ENCODE results near the gene PTPRK.

Gene PTPRK

DNA sequence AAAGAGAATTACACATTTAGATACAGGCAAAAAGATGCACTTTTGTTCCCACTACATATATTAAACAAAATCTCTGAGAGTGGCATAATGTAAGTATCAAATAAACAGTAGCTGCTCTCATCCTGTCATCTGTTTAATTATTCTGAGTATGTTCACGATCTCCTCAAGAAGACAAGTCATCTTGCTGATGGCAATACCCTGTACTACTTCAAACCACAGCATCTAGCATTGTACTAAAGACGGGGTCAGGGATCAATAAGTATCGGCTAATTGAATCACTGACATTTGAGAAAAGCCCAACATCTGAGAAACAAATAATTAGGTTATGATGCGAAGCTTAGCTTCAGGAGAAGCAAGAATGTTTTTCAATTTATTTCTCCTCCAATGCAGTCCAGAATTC lies 175.1 kb downstream of the PTPRK start:
- DNase-seq (ENCODE audit: low spot score): no peak

DNA sequence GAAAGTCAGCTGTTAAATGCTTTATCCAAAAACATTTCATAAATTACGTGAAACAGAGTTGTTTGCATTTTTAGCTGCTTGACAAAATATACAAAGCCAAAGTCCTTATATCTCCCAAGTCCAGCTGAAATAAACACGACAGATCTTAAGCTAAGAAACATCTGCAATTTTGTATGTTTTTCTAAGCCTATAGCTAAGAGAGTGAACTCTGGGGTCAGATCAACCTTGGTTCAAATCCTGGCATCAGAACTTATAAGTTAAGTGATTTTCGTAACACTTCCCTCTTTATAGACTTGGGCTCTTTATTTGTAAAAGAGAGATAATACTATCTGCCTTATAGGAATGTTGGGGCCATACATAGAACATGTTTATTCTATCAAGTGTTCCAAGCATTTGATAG lies 176.7 kb downstream of the PTPRK start:
- DNase-seq (ENCODE audit: low spot score): no peak

DNA sequence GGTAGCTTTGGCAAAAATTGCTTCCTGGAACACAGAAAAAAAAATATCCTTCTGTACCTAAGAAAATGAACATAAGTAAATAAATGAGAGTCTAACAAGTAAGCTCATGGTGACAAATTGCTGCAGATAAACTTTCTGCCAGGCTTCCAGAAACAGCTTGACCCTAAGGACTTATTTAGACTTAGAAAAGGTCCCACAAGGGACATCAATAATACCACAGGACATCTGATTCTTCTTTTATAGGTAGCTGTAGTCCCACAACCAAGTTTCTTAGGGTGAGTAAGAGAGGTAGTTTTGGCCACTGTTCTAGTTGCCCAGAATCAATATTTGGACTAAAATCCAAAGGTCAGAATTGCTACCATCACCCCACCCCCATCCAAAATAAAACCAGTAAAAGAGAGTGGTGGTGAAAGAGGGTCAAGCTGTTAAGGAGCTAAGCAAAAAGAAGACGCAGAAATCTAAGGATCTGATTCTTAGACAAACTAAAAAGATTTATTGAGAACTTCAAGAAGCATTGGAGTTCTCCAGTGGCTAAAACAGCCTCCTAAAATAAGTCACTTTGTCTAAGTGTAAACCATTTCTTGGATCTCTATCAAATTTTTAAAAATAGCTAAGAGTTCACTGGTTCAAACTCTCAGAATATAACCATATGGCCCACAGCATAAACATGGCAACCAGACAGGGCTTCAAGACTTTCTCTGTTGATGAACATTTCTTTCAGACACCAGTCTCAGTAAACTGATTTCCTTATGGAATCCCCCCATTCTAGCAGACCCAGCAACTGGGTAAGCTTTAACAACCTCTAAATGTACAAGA lies 180.6 kb downstream of the PTPRK start:
- DNase-seq (ENCODE audit: low spot score): no peak

DNA sequence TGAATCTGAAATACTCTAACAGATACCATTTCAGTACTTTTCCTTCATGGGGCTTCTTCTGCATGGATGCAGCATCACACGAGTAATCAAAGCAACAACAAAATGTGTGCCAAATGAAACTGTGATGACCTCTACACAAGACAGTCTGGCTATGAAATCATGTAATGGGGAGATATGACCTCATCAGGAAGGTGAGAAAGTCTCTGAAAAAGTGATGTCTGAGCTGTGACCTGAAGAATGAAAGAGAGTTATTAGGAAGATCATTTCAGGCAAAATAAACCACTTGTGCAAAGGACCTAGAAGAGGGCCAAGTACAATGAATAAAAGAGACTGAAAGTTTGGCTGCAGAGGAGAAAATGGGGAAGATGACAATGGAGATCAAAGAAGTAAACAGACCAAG lies 182.8 kb downstream of the PTPRK start:
- no peak for DNase-seq (ENCODE audit: low spot score)

DNA sequence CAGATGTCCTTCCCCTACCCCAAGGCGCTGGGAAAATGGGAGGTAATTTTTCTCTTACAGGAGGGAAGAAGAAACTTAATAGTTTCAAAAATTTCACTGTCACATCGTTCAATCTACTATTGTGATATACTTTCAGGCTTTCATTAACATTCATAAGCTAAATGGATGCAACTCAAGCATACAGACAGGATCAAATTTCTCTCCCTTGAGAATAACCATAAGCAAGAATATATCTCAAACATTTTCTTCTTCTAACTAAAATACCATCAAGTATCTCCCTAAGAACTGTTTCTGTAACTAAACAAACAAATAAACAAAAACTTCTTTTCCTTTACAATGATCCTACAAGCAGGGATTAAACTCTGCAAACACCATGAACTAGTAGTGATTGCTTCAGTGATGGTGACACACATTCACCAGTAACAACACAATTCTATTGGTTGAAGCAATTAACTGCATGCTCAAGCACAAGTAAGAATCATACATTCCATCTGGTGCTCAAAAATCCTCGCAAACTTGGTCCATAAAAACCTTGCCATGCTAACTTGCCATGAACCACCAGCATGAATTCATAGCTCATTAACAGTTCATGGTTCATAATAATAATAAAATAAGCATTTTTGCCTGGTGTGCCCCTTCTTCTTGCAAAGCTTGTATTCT lies 183.8 kb downstream of the PTPRK start:
- DNase-seq (ENCODE audit: low spot score): no peak

DNA sequence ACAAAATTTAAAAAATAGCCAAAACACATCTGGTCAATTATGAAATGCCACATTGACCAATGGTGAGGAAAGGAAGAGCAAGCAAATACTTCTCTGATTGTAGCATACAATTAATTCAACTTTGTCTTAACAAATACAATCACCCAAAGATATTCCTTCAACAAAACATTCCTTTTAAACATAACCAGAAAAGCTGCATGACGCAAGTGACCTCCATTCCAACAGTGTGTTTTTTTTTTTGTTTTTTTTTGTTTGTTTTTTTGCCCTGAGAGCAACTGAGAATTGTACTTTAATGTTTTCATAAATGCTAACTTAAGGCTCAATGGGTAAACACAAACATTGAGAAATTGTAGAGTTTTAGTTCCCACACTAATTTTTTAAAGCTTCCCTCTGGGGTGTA lies 184.4 kb downstream of the PTPRK start:
- no peak for DNase-seq (ENCODE audit: low spot score)

DNA sequence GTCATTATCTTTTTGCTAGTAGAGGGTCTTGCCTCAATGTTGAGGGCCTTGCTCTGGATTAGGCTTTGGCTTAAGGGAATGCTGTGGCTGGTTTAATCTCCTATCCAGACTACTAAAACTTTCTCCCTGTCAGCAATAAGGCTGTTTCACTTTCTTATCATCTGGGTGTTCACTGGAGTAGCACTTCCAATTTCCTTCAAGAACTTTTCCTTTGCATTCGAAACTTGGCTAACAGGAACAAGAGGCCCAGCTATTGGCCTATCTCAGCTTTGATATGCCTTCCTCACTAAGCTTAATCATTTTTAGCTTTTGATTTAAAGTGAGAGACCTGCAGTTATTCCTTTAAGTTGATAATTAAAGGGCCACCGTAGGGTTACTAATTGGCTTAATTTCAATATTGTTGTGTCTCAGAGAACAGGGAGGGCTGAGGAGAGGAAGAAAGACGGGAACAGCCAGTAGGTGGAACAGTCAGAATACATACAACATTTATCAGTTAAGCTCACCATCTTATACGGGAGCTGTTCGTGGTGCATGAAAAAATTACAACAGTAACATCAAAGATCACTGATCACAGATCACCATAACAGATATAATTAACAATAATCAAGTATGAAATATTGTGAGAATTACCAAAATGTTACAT lies 186.7 kb downstream of the PTPRK start:
- no peak for DNase-seq (ENCODE audit: low spot score)

DNA sequence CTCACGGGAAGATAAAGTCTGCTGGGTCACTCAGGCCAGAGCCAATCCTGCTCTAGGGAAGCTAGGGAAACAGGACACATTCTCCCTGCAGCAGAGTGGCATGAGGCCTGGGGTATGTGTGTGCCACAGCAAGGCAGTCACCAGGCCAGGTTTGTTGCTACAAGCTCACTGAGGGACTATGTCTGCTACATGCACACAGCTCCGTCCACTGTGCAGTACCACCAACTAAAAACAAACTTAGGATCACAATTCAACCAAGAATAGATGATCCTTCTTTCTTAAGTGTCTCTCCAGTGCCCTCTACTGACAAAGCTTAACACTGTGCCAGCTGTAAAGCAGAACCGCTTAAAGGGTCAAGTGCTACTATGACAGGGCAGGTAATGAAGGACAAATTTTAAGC lies 192.5 kb downstream of the PTPRK start:
- no peak for DNase-seq (ENCODE audit: low spot score)

DNA sequence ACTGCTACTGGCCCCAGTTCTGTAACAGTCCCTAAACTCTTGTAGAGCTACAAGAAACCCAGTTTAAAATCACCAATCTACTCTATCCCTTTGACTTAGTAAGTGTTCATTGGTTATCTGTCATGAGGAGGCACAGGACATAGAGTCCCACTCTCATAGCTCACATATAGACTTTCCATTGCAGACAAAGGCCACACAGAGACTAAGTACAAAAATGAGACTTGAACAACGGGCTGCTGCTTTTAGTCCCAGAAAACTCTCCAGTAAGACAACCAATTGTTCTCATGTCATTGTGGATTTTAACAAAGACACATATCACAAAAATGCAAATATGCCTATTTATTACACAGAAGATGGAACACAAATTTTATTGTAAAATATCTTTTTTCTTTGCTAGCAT lies 197.4 kb downstream of the PTPRK start:
- peak; percentile 68 for DNase-seq (ENCODE audit: low spot score)

DNA sequence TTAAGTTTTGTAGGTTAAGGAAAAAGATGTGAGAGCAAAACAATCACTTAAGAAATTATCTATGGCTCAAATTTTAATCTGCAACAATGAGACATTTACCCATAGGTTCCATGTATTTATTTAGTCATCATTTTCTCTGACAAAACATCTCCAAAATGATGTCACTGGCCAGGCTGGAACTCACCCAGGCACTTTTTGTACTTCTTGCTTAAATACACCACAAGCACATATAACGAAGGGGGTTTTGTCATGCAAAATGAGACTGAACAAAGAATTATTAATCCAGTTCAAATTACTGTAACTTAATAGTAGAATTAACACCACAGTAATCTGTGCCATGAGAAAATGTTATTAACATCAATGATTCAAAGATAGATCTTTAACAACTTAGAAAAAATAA lies 200.5 kb downstream of the PTPRK start:
- DNase-seq (ENCODE audit: low spot score): no peak

DNA sequence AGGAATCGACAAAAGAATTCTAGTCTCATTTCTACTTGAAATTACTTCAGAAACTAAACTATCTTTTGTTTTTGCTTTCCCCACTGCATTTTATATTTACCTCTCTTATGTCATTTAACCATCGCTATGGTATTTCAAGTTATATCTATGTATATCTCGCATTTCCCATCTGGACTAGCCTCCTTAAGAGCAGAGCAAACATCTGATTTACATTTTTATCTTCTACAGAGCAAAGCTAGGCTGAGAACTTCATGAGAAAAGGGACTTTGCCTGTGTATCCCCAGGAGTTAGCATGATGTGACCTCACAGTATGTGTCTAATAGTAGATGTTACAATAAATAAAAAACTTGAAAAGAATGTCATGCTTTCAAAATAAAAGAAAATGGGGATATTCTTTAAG lies 201.2 kb downstream of the PTPRK start:
- DNase-seq (ENCODE audit: low spot score): no peak

DNA sequence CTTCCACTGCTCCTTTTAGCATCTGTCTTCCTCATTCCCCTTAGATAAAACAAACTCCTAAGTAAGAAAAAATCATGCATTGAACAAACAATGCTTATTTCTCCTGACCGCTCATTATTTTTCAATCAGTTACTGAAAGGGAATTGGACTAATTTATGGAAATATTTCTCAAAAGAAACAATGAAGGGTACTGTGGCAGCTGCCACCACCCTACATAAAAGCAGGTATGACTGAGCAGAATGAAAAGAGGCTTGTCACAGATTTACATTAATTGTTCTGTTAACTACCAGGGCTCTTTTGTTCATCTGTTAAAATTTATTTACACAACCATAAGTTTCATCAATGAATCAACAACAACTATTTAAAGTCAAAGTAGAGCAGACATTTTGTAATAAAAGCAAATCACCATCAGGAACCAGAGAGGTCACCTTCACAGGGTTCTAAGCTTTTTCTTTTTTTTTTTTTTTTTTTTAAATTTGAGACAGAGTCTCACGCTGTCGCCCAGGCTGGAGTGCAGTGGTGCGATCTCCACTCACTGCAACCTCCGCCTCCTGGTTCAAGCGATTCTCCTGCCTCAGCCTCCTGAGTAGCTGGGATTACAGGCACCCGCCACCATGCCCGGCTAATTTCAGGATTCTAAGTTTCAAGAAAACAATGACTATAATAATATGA lies 204.0 kb downstream of the PTPRK start:
- DNase-seq (ENCODE audit: low spot score): no peak

DNA sequence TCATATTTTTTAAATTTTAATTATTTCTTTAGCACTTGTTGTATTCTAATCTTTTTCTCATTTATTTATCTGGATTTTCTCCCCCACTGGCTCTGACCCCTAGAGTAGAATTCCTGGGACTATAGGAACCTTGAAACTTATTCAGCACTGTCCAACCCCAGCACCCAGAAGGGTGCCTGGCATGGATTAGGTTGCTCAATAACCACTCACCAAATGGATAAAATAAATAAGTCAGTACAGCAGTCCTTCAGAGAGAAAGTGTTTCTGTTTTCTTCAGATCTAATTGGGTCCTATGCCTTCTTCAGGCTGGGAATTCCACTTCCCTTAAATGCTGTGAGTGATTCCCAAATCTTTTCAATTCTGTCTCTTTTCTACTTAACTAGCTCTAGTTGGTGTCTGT lies 206.2 kb downstream of the PTPRK start:
- DNase-seq (ENCODE audit: low spot score): no peak

DNA sequence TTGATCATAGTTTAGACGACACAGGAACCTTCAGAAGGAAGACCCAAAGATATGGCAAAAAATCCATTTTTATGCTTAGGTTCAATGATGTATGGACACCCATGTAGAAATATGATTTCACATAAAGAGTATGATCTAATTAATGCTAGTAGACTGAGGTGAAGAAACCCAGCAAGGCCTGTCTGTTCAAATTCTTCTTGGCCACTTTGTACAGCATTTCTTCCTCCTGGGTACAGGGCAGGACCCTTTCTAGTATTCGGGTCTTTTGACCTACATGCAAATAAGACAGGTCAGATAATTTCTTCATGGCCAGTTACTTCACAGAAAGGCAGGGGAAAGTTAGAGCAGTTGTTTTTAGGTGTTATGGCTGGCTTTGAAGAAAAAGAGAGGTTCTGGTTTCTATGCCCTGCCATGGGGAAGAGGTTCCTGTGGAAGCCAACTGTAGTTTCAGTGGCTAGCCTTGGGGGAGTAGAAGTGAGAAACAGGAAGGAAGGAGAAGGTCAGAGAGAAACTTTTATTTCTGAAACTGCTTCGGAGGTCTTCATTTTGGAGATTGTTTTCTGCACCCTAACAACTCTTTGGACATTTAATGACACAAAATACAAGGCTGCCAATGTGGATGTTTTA lies 208.3 kb downstream of the PTPRK start:
- DNase-seq (ENCODE audit: low spot score): no peak

DNA sequence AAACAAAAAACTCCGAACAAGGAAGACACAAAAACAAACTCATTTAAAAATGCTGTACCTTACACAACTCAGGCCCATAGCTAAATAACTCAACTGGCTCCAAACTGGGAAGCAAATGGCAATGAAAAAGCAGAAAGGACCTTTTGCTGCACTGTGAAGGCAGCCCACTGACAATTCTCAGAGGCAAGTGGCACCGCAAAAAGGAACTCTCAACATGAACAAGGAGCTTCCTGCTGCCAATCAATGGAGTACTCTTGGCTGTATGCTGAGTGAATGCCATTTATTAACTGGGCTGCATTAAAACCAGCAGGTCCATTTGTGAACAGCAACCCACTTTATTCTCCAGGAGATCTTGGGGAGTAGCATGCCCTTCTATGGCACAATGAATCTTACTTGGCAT lies 209.9 kb downstream of the PTPRK start:
- no peak for DNase-seq (ENCODE audit: low spot score)

DNA sequence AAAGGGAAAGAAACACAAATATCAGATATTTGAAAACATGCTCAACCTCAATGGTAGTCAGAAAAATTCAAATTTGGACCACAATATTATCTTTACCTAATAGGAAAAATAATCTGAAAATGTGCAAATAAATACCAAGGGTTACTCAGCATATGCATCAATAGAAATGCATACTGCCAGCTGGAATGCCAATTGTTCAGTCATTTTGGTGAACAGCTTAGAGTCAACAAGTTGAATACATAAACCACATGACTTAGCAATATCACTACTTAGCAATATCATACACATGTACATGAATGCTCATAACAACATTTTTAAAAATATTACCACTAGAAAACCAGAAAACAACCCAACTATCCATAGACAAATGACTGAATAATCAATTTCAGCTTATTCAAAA lies 212.7 kb downstream of the PTPRK start:
- DNase-seq (ENCODE audit: low spot score): no peak

DNA sequence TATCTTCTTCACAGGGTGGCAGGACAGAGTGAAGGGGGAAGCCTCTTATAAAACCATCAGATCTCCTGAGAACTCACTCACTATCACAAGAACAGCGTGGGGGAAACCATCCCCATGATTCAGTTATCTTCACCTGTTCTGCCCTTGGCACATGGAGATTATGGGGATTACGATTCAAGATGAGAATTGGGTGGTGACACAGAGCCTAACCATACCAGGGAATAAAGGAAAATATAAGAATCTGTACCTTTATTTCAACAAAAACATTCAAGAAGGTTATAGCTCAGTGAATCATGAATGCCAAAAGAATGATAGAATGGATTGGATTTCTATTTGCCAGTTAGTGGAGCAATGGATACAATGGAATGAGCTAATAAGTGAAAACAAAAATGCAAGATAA lies 214.4 kb downstream of the PTPRK start:
- DNase-seq (ENCODE audit: low spot score): no peak

DNA sequence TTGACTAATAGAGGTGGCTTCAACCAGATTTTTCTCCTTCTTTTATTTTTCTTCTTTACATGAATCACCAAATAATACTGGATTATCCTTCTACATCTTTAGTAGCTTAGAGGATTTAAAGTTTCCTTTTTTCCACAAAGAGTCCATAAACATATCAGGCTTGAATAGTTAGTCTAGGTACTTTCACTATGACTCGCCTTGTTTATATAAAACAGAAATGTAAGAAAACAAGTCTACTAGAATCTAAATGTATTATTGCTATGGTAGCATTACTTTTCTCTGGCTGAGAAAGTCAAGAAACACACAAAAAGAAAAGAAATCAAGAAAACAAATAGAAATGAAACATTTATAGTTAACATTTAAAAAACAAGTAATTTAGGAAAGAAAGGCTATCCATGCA lies 215.2 kb downstream of the PTPRK start:
- DNase-seq (ENCODE audit: low spot score): no peak

DNA sequence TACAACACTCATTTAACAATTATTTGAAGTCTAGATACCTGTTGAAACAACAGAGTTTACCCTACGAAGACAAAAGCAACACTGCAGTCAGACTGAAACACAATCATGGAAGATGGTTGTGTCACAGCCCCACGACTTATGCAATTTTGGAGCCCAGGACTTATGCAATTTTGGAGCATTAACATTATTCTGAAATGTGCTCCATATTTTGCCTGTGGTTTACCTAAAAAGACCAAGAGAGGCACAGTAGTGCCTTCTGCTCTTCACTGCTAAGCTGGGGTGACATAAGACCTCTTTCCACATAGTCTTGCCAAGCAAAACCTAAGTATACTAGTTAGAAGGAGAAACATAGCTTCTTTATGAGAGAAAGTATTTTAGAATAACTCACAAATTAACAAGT lies 216.5 kb downstream of the PTPRK start:
- DNase-seq (ENCODE audit: low spot score): no peak

DNA sequence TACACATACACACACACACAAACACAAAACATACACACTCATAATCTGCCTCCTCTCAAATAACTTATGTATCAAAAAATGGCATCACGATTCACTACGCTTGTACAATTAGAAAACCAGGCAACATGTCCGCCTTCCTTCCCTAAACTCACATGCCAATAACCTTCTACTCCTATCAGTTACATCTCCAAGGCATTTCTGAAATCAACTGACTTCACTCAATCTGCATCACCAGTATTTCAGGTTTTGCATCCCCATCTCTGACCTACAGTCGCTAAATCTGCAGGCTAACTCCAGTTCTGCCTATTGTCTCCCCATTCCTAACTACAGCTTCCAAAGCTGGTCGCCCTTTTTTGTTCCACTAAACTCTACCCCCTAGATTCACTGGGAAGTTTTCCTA lies 217.5 kb downstream of the PTPRK start:
- DNase-seq (ENCODE audit: low spot score): no peak

DNA sequence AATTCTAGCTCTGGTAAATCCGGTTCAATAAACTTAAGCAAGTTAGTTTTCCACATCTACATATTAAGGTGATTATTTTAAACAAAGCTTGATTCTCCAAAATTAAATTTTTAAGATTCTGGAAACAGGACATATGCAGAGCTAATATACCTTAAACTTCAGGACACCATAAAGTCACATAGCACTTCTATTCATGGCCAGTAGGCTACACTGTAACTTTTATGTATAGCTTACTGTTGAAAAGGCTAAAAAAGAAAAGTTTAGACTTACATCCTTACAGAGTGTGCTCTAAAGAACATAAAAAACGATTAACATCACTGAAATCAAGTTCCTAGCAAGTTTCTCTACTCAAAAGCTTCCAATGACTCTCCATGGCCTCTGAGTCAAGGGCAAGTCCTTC lies 224.7 kb downstream of the PTPRK start:
- DNase-seq (ENCODE audit: low spot score): no peak

DNA sequence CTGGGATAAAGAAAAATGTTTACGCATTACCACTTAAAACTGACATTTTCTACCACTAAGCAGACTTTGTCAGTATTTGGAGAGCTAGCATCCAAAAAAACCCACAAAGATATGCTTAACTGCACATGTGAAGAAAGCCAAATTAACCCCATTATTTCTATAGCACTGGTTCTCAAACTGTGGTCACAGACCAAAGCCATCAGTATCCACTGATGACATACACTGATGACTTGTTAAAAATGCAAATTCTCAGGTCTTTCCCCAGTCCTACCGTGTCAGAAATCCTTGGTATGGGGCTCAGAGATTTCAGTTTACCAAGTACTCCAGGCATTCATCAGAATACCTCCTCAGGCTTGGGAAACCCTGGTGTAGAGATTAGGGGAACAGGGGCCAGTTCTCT lies 230.2 kb downstream of the PTPRK start:
- DNase-seq (ENCODE audit: low spot score): no peak

All from globus pallidus (tissue), 1 donor.